ENCODE results near the gene PDE8A. TPM values are rescaled to one million over a fixed set of nuclear protein-coding genes. Genes with fewer than 3 reads are reported as not detected.

The PDE8A gene
- total and polyA plus RNA-seq, 2 experiments from 2014 or later = 15.3 to 26.0 TPM

GRCh38 chr15:85094685-85095084, 113.0 kb downstream of the PDE8A start:
- Histone ChIP-seq H3K27me3 (no peaks in the 10 kb centered on the region), H3K79me2 (no peaks in the 10 kb centered on the region), H3K36me3 (replicated peaks; ENCODE audit: insufficient read depth, low read depth) (no peaks in the 10 kb centered on the region), H4K20me1 (ENCODE audit: insufficient read depth, poor library complexity, severe bottlenecking) (no peaks in the 10 kb centered on the region), H3K4me1 (ENCODE audit: insufficient read depth) (peaks cover 5% of the 10 kb centered on the region), H3K27ac (no peak overlapping the region), H3K4me3 (no peak overlapping the region), H3K9me3 (ENCODE audit: low read depth) (no peaks in the 10 kb centered on the region), H3K4me2 (no peak overlapping the region), H3K9me2 (replicated peaks; ENCODE audit: insufficient read depth) (no peaks in the 10 kb centered on the region), H2AFZ (no peak overlapping the region)
- no peak for DNase-seq (ENCODE audit: low spot score)
- 83% methylated on average over 3 of the region's 3 CpGs for WGBS (ENCODE audit: low lambda C conversion rate, missing lambda C conversion rate)
- TF ChIP-seq EZH2 (IDR thresholded peaks at IDR 0.05; ENCODE audit: borderline replicate concordance) (no peak), EZH2phosphoT487 (IDR thresholded peaks at IDR 0.05; ENCODE audit: low read depth, severe bottlenecking, unreplicated experiment) (no peak)
- TF ChIP-seq, protein P1, sequence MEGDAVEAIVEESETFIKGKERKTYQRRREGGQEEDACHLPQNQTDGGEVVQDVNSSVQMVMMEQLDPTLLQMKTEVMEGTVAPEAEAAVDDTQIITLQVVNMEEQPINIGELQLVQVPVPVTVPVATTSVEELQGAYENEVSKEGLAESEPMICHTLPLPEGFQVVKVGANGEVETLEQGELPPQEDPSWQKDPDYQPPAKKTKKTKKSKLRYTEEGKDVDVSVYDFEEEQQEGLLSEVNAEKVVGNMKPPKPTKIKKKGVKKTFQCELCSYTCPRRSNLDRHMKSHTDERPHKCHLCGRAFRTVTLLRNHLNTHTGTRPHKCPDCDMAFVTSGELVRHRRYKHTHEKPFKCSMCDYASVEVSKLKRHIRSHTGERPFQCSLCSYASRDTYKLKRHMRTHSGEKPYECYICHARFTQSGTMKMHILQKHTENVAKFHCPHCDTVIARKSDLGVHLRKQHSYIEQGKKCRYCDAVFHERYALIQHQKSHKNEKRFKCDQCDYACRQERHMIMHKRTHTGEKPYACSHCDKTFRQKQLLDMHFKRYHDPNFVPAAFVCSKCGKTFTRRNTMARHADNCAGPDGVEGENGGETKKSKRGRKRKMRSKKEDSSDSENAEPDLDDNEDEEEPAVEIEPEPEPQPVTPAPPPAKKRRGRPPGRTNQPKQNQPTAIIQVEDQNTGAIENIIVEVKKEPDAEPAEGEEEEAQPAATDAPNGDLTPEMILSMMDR (IDR thresholded peaks at IDR 0.05; ENCODE audit: poor library complexity) = no peak

DNA sequence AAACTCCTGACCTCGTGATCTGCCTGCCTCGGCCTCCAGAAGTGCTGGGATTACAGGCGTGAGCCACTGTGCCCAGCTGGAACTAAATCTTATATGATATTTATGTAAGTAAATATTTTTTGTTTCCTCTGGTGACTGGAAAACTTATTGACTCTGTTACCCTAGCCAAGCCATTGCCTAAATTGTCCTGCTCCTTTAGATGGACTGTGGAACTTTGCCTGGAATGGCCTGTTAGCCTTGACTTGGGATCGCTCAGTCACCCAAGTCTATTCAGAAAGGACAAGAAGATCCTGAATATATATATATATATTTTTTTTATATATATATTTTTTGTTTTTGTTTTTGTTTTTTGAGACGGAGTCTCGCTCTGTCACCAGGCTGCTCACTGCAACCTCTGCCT, 113.9 kb downstream of the PDE8A start:
- Histone ChIP-seq H3K27ac (no peak overlapping the region), H3K4me3 (no peak overlapping the region), H3K27me3 (no peaks in the 10 kb centered on the region), H3K9me3 (ENCODE audit: low read depth) (no peaks in the 10 kb centered on the region), H4K20me1 (ENCODE audit: insufficient read depth, poor library complexity, severe bottlenecking) (no peaks in the 10 kb centered on the region), H3K79me2 (no peaks in the 10 kb centered on the region), H3K4me2 (no peak overlapping the region), H3K36me3 (replicated peaks; ENCODE audit: insufficient read depth, low read depth) (no peaks in the 10 kb centered on the region), H3K4me1 (ENCODE audit: insufficient read depth) (peaks cover 5% of the 10 kb centered on the region), H3K9me2 (replicated peaks; ENCODE audit: insufficient read depth) (no peaks in the 10 kb centered on the region), H2AFZ (no peak overlapping the region)
- 87% methylated on average over 6 of the region's 6 CpGs for WGBS (ENCODE audit: low lambda C conversion rate, missing lambda C conversion rate)
- TF ChIP-seq EZH2phosphoT487 (IDR thresholded peaks at IDR 0.05; ENCODE audit: low read depth, severe bottlenecking, unreplicated experiment) = no peak
- TF ChIP-seq, protein P1 (IDR thresholded peaks at IDR 0.05; ENCODE audit: poor library complexity) = no peak
- TF ChIP-seq EZH2 (IDR thresholded peaks at IDR 0.05; ENCODE audit: borderline replicate concordance) = no peak
- DNase-seq (ENCODE audit: low spot score) = no peak

DNA sequence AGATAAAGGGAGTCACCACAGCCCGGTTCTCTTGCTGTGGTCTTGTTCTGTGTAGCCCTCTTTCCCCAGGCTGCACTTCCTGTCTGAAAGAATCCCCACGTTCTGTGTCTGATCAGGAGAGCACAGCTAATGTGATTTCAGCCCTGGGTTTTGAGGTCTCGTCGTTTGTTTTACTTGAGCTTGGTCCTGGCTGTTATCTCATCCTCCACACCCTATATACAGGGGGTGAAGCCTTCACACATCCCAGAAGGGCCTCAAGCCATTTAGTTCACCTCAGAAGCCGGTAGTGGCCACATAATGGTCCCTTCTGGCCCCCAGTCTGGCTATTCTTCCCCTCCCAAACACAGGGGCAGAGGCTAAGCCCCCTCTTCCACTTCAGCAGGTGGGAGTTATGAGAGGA, 115.6 kb downstream of the PDE8A start:
- no peaks in the 10 kb centered on the region for H3K9me3 ChIP-seq (ENCODE audit: low read depth)
- no peaks in the 10 kb centered on the region for H4K20me1 ChIP-seq (ENCODE audit: insufficient read depth, poor library complexity, severe bottlenecking)
- H3K4me2 ChIP-seq = no peak overlapping the region
- H3K4me3 ChIP-seq = no peak overlapping the region
- H3K27ac ChIP-seq = peak overlapping the region; percentile 86
- H2AFZ ChIP-seq = no peak overlapping the region
- H3K4me1 ChIP-seq (ENCODE audit: insufficient read depth) = peaks cover 5% of the 10 kb centered on the region
- no peaks in the 10 kb centered on the region for H3K79me2 ChIP-seq
- no peaks in the 10 kb centered on the region for H3K9me2 ChIP-seq (replicated peaks; ENCODE audit: insufficient read depth)
- TF ChIP-seq EZH2 (IDR thresholded peaks at IDR 0.05; ENCODE audit: borderline replicate concordance) = no peak
- TF ChIP-seq, protein P1 (IDR thresholded peaks at IDR 0.05; ENCODE audit: poor library complexity) = no peak
- no peak for TF ChIP-seq EZH2phosphoT487 (IDR thresholded peaks at IDR 0.05; ENCODE audit: low read depth, severe bottlenecking, unreplicated experiment)
- no peaks in the 10 kb centered on the region for H3K36me3 ChIP-seq (replicated peaks; ENCODE audit: insufficient read depth, low read depth)
- no peak for DNase-seq (ENCODE audit: low spot score)
- H3K27me3 ChIP-seq = no peaks in the 10 kb centered on the region
- WGBS (ENCODE audit: low lambda C conversion rate, missing lambda C conversion rate) = 68% methylated on average over 5 of the region's 5 CpGs

GRCh38 chr15:85097725-85098124, 116.1 kb downstream of the PDE8A start:
- Histone ChIP-seq H3K27ac (peak overlapping the region; percentile 86), H4K20me1 (ENCODE audit: insufficient read depth, poor library complexity, severe bottlenecking) (no peaks in the 10 kb centered on the region), H3K4me2 (no peak overlapping the region), H3K4me3 (no peak overlapping the region), H2AFZ (no peak overlapping the region), H3K27me3 (no peaks in the 10 kb centered on the region), H3K36me3 (replicated peaks; ENCODE audit: insufficient read depth, low read depth) (no peaks in the 10 kb centered on the region), H3K79me2 (no peaks in the 10 kb centered on the region), H3K9me3 (ENCODE audit: low read depth) (no peaks in the 10 kb centered on the region), H3K4me1 (ENCODE audit: insufficient read depth) (peaks cover 5% of the 10 kb centered on the region), H3K9me2 (replicated peaks; ENCODE audit: insufficient read depth) (no peaks in the 10 kb centered on the region)
- 55% methylated on average over 2 of the region's 2 CpGs for WGBS (ENCODE audit: low lambda C conversion rate, missing lambda C conversion rate)
- no peak for TF ChIP-seq EZH2phosphoT487 (IDR thresholded peaks at IDR 0.05; ENCODE audit: low read depth, severe bottlenecking, unreplicated experiment)
- TF ChIP-seq, protein P1 (IDR thresholded peaks at IDR 0.05; ENCODE audit: poor library complexity) = no peak
- no peak for TF ChIP-seq EZH2 (IDR thresholded peaks at IDR 0.05; ENCODE audit: borderline replicate concordance)
- peak; percentile 23 for DNase-seq (ENCODE audit: low spot score)
